HUES48 (cell line): ENCODE results near the gene ADAM21.
"Not testable (repeated sequence)": the region's sequence is repeated elsewhere in the genome, so short reads cannot be mapped to it uniquely, and the experiment has no call there.

Source experiments
- H3K27ac ChIP-seq: one replicate; pipeline ENCODE4 v1.7.0; 2013; ENCODE audit warnings: low read depth, low read length, inconsistent platforms
- H3K27me3 ChIP-seq: 2 replicates; pipeline ENCODE4 v1.6.1; 2013; ENCODE audit warnings: mild to moderate bottlenecking, low read length; ENCODE audit not compliant: control insufficient read depth, insufficient read depth
- H3K36me3 ChIP-seq: 2 replicates; pipeline ENCODE4 v1.6.1; 2013; ENCODE audit warnings: low read length; ENCODE audit not compliant: control insufficient read depth, insufficient read depth
- H3K4me1 ChIP-seq: 2 replicates; pipeline ENCODE4 v1.6.1; 2013; ENCODE audit warnings: mild to moderate bottlenecking, low read length; ENCODE audit not compliant: control insufficient read depth, insufficient read depth
- H3K4me3 ChIP-seq: 2 replicates; pipeline ENCODE4 v1.5.1; 2013; ENCODE audit warnings: mild to moderate bottlenecking, low read depth, low read length
- H3K9ac ChIP-seq: 2 replicates; pipeline ENCODE4 v1.6.1; 2013; ENCODE audit warnings: mild to moderate bottlenecking, low read depth, low read length, moderate library complexity
- H3K9me3 ChIP-seq: 2 replicates; pipeline ENCODE4 v1.6.1; 2013; ENCODE audit warnings: low read length; ENCODE audit not compliant: control insufficient read depth, insufficient read depth

The ADAM21 gene

DNA sequence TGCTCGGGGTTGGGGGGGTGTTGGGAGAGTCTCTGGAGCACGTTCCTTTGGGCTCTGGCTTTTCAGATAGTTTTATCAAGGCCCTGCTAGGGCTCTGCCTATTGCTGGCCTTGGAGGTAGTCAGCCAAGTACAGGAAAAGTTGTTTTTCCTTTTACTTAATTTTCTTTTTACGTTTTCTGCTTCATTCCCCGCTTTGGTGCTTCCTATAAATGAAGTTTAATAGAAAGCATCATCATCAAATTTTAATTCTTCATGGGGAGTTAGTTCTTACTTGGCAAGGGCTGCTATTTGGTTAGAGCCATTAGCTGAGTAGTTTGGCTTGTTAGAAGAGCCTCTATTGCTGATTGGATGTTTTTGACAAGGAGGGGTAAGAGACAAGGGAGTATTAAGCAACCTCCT lies 15.1 kb upstream of the ADAM21 start:
- H3K36me3 ChIP-seq: no peaks in the 10 kb centered on the region
- no peak overlapping the region for H3K4me3 ChIP-seq
- no peaks in the 10 kb centered on the region for H3K27me3 ChIP-seq
- peaks cover 38% of the 10 kb centered on the region for H3K9me3 ChIP-seq
- H3K9ac ChIP-seq: no peak overlapping the region
- H3K4me1 ChIP-seq: no peaks in the 10 kb centered on the region
- H3K27ac ChIP-seq: no peak overlapping the region

DNA sequence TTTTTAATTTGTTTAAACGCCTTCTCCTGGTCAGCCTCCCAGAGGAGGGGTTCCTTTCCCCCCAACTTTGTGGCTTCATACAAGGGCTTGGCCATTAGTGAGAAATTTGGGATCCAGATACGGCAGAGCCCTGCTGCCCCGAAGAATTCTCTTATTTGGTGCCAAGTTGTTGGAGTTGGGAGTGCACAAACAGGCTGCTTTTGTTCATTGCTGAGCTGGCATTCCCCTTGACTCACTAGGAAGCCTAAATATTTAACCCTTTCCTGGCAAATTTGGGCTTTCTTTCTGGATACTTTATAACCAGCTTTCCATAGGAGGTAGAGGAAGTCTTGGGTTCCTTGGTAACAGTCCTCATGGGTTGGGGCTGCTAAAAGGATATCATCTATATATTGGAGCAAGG lies 10.3 kb upstream of the ADAM21 start:
- H3K27me3 ChIP-seq: no peaks in the 10 kb centered on the region
- H3K9me3 ChIP-seq: peaks cover 69% of the 10 kb centered on the region
- H3K36me3 ChIP-seq: no peaks in the 10 kb centered on the region
- H3K4me3 ChIP-seq: no peak overlapping the region
- no peak overlapping the region for H3K9ac ChIP-seq
- H3K27ac ChIP-seq: no peak overlapping the region
- no peaks in the 10 kb centered on the region for H3K4me1 ChIP-seq

DNA sequence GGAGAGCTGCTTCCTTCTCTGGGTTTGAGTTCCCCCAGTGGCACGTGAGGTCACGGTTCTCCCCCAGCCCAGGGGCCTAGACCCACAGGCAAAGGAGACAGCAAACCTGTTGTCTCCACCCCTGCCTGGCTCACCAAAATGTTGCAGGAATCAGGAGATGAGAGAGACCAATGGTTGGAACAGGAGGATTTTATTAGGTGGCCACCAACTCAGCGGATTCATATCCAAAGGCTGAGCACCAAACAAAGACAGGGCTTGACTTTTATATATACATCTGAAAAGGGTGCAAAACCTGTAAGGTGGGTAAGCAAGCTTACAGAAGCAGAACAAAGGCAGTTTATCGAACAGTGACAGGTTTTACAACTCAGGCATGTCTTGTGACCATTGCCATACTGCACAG lies 9.2 kb upstream of the ADAM21 start:
- Histone ChIP-seq H3K27ac (no peak overlapping the region), H3K4me3 (no peak overlapping the region), H3K9me3 (peaks cover 70% of the 10 kb centered on the region), H3K4me1 (no peaks in the 10 kb centered on the region), H3K27me3 (no peaks in the 10 kb centered on the region), H3K36me3 (no peaks in the 10 kb centered on the region), H3K9ac (no peak overlapping the region)

DNA sequence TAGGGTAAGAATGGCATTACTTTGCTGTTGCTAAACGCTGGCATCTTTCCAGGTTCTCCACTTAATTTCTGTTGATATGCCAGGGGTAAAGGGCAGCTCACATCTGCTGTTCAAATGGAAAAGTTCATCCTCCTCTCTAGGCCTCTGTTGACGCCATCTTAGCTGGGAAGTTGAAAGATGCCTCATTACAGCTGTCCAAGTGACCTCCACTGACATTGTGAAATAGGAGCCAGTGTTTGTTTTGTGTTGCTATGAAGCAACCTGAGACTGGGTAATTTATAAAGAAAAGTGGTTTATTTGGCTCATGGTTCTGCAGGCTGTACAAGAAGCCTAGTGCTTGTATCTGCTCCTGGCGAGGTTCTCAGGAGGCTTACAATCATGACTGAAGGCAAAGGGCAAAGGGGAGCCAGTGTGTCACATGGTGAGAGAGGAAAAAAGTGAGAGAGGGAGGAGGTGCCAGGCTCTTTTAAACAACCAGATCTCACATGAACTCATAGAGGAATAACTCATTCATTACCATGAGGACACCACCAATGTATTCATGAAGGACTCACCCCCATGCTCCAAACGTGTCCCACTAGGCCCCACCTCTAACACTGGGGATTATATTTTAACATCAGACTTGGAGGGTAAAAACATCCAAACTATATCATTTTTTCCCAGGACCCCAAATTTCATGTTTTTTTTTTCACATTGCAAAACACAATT lies 3.2 kb upstream of the ADAM21 start:
- H3K9me3 ChIP-seq: peaks cover 36% of the 10 kb centered on the region
- H3K4me3 ChIP-seq: no peak overlapping the region
- no peak overlapping the region for H3K27ac ChIP-seq
- no peak overlapping the region for H3K9ac ChIP-seq
- H3K4me1 ChIP-seq: no peaks in the 10 kb centered on the region
- no peaks in the 10 kb centered on the region for H3K36me3 ChIP-seq
- H3K27me3 ChIP-seq: no peaks in the 10 kb centered on the region

DNA sequence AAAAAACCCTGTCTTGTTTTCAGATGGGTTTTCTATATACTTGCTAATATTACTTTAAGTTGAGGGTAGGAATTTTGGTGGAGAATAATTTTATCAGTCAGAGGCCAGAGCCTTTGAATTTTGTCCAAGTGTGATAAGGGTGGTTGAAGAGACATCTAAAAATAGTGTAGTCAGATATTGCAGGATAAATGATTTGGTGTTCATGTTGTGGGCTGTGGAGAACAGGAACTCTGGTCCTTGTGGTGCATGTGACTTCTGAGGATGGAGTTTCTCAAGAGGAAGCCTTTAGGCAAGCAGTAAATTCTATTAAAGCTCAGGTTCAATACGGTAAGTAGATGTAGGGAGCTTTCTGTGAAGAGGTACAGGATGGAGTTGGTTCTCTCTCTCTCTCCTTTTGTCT lies 2.8 kb downstream of the ADAM21 start:
- no peak overlapping the region for H3K4me3 ChIP-seq
- no peaks in the 10 kb centered on the region for H3K9me3 ChIP-seq
- no peak overlapping the region for H3K27ac ChIP-seq
- no peaks in the 10 kb centered on the region for H3K4me1 ChIP-seq
- no peaks in the 10 kb centered on the region for H3K27me3 ChIP-seq
- H3K36me3 ChIP-seq: no peaks in the 10 kb centered on the region
- H3K9ac ChIP-seq: no peak overlapping the region

DNA sequence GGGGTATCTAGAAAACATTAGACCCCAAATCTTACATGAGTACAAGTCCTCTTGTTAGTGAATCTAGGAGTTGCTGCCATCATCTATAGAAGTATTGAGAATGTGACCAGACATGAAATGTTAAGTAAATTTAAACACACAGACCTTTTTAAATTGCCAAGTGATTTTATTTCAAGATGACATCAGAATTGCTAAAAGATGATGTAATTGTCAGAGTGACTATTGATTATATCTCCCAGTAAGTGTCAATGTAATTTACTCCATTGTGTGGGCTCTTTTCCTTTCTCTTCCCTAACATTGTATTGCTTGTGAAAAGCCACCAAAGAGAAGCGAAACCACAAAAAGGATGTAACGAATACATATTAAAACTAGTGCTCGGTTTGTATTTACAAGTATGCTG lies 16.8 kb downstream of the ADAM21 start:
- Histone ChIP-seq H3K9me3 (no peaks in the 10 kb centered on the region), H3K27ac (no peak overlapping the region), H3K4me3 (no peak overlapping the region), H3K4me1 (peaks cover 24% of the 10 kb centered on the region), H3K9ac (no peak overlapping the region), H3K27me3 (no peaks in the 10 kb centered on the region), H3K36me3 (no peaks in the 10 kb centered on the region)

DNA sequence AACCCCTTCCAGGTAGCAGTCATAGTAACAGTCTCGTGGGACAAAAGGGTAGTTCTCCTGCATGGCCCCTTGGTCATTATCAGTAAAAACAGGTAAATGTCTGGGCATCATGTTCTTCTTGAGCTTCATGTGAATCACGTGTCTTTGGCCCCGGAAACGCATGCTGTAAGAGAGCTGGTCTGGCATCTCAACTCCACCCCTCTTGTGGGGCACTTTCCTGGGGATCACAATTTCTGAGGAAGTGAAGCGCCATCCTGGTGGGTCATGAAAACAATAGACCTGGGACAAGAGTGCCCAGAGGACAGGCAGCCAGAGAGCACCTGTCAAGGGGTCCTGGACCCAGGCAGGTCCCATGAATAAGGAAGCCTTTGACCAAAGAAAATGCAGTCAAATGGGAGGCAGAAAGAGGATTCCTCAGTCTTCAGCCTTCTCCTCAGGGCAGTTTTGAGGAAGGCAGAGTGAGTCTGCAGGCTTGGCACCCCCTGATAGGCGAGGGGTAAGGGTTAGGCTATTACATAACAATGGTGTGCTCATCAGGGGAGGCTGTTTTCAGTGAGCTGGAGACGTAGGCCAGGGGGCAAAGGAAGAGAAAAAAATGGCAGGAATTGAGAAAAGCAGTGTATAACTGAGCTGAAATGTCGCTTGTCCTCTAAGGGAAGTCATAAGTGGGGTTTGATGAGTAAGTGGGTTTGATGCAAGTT lies 19.0 kb downstream of the ADAM21 start:
- H3K4me1 ChIP-seq: peaks cover 24% of the 10 kb centered on the region
- peak overlapping the region; percentile 79 for H3K27ac ChIP-seq
- H3K4me3 ChIP-seq: peak overlapping the region; percentile 19; the same call in 1 of the 2 replicates
- not testable (repeated sequence) for H3K27me3 ChIP-seq, H3K36me3 ChIP-seq, H3K9me3 ChIP-seq
- H3K9ac ChIP-seq: peak overlapping the region; percentile 11; the same call in 1 of the 2 replicates

DNA sequence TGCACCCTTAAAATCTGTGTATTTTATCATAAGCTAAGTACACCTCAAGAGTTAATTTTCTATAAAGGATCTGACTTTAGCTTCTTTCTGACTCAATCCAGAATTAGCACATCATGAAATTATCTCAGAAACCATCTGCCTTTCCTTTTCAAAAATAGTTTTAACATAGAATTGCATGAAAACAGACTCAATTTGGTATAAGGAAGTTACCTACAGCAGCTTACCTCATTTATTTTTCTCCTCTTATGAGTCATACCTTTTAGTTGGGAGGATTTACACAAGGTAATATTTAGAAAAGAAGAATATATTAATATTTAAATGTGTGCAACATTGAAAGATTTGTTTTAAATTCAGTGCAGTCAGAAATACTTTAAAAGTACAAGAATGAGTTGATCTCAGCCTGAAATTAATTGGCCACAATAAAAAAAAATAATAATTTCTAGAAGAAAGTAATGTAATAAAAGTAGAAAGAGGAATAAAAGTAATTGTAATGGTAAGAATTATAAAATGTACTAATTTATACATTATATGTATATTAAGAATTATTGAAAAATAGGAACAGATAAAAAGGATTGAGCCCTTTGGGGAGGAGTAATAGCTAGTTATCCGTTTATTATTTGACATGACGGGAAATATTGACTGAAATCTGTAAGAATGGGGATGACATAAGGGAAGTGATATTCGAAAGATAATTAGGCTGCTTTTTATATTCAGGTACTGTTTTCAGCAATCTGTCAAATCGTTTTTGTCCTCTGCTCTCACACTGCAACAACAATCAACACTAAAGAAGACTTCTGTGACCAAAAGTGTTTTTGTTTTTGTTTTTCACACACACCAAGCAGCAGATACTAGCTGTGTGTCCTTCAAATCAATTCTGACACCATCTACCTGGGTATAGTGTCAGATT lies 20.5 kb downstream of the ADAM21 start:
- peaks cover 24% of the 10 kb centered on the region for H3K4me1 ChIP-seq
- no peak overlapping the region for H3K9ac ChIP-seq
- H3K9me3 ChIP-seq: no peaks in the 10 kb centered on the region
- H3K36me3 ChIP-seq: no peaks in the 10 kb centered on the region
- H3K27me3 ChIP-seq: no peaks in the 10 kb centered on the region
- peak overlapping the region; percentile 14 for H3K27ac ChIP-seq
- no peak overlapping the region for H3K4me3 ChIP-seq

DNA sequence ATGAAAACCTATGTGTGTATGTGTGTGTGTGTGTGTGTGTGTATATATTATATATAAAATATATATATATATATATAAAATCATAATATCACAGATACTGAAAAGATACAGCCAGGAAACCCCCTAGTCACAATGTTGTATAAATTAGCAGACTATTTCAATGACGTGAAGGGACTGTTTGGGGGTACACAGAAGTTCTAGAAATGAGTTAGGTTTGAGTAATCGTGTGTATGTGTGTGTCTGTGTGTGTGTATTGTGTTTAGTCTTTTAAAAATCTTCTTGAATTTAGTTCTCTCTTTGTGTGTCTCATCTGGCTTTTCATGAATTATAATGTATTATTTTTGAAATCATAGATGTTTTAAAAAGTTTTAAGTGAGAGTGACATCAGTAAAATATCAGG lies 21.9 kb downstream of the ADAM21 start:
- H3K4me1 ChIP-seq: peaks cover 24% of the 10 kb centered on the region
- no peak overlapping the region for H3K9ac ChIP-seq
- no peak overlapping the region for H3K27ac ChIP-seq
- no peaks in the 10 kb centered on the region for H3K36me3 ChIP-seq
- no peaks in the 10 kb centered on the region for H3K27me3 ChIP-seq
- H3K9me3 ChIP-seq: no peaks in the 10 kb centered on the region
- H3K4me3 ChIP-seq: no peak overlapping the region

DNA sequence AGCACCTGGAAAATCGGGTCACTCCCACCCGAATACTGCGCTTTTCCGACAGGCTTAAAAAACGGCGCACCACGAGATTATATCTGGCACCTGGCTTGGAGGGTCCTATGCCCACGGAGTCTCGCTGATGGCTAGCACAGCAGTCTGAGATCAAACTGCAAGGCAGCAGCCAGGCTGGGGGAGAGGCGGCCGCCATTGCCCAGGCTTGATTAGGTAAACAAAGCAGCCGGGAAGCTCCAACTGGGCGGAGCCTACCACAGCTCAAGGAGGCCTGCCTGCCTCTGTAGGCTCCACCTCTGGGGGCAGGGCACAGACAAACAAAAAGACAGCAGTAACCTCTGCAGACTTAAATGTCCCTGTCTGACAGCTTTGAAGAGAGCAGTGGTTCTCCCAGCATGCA lies 23.5 kb downstream of the ADAM21 start:
- not testable (repeated sequence) for H3K9me3 ChIP-seq, H3K9ac ChIP-seq, H3K36me3 ChIP-seq, H3K27ac ChIP-seq, H3K4me3 ChIP-seq, H3K27me3 ChIP-seq
- peaks cover 21% of the 10 kb centered on the region for H3K4me1 ChIP-seq
